ENCODE measurements around the gene RANBP1. TPM values are rescaled to one million over a fixed set of nuclear protein-coding genes. Genes with fewer than 3 reads are reported as not detected.
A peak's percentile ranks its signal among the peaks of the same experiment; 100 is the strongest.

The RANBP1 gene
- total RNA-seq, 2 experiments from 2014 or later, result 68.1 to 72.1 TPM

DNA sequence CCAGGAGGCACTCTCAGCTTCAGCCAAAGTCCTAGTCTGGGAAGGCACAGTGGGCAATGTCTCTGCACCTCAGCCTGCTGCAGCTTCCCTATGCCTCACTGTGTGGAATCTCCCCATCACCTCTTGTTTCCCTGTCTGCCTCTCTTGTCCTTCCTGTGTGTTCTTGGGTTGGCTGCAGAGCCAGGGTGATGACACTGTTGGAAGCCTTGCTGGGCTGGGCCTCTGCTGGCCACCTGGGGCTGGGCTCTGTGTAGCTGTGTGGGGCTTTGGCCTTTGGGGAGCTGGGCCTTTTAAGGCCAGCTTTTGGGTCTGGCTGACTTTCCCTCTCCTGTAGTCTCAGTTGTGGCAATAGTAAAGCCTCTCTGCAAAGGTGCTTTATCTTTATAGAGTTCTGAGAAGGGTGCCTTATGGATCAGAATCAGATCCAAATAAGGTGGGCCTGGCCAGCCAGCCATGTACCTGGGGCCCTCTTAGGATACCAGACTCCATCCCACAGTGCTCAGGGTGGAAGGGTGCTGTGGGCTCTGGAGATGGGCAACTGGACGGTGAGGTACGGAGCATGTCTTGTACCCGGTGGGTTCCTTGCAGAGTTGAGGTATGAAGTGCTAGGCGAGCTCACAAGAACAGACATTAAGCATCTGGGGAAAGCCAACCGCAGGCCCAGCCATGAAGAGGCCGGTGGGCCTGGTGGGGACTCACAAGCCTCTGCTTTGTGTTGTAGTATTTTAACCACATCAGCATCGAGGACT is 10.3 kb upstream of the RANBP1 start:
- Mint-ChIP-seq H3K4me1 (ENCODE audit: low read depth) (peaks cover 29% of the 10 kb centered on the region), H3K9me3 (no peaks in the 10 kb centered on the region), H3K36me3 (ENCODE audit: low read depth) (peaks cover 51% of the 10 kb centered on the region), H3K27me3 (no peaks in the 10 kb centered on the region), H3K27ac (no peak overlapping the region), H3K4me3 (no peak overlapping the region)
- Histone ChIP-seq H3K4me1 (ENCODE audit: insufficient read depth, low read length) (peaks cover 10% of the 10 kb centered on the region), H3K4me3 (ENCODE audit: low read length) (no peak overlapping the region), H3K9me3 (ENCODE audit: control insufficient read depth in 1 of 2, insufficient read depth in 1 of 2, low read length in 2 of 2) (no peaks in the 10 kb centered on the region), H3K36me3 (ENCODE audit: insufficient read depth, low read length) (peaks cover 61% of the 10 kb centered on the region), H3K27ac (ENCODE audit: low read depth in 1 of 2, low read length in 2 of 2) (peak overlapping the region in 1 of 2 donors; percentile 31), H3K27me3 (ENCODE audit: control insufficient read depth in 1 of 2, insufficient read depth in 2 of 2, low read length in 2 of 2) (no peaks in the 10 kb centered on the region)
- TF ChIP-seq, protein P1, sequence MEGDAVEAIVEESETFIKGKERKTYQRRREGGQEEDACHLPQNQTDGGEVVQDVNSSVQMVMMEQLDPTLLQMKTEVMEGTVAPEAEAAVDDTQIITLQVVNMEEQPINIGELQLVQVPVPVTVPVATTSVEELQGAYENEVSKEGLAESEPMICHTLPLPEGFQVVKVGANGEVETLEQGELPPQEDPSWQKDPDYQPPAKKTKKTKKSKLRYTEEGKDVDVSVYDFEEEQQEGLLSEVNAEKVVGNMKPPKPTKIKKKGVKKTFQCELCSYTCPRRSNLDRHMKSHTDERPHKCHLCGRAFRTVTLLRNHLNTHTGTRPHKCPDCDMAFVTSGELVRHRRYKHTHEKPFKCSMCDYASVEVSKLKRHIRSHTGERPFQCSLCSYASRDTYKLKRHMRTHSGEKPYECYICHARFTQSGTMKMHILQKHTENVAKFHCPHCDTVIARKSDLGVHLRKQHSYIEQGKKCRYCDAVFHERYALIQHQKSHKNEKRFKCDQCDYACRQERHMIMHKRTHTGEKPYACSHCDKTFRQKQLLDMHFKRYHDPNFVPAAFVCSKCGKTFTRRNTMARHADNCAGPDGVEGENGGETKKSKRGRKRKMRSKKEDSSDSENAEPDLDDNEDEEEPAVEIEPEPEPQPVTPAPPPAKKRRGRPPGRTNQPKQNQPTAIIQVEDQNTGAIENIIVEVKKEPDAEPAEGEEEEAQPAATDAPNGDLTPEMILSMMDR (IDR thresholded peaks at IDR 0.05), result no peak
- ChIA-PET CTCF (no interaction called here), POLR2A (interaction anchor here (0.6 to 1.3 kb wide), 2 partner anchors 11 to 66 kb away, joined by 3 read pairs; partner anchors contain the start of gene RANBP1)
- DNase-seq (no peak), ATAC-seq (ENCODE audit: poor library complexity) (no peak)
- intact Hi-C loops (cut with DNase I, micrococcal nuclease), result loop anchor here in 1 of 2 experiments (10.0 kb wide), 1 partner anchor 811 kb away; the partner anchor contains the start of gene CLTCL1

DNA sequence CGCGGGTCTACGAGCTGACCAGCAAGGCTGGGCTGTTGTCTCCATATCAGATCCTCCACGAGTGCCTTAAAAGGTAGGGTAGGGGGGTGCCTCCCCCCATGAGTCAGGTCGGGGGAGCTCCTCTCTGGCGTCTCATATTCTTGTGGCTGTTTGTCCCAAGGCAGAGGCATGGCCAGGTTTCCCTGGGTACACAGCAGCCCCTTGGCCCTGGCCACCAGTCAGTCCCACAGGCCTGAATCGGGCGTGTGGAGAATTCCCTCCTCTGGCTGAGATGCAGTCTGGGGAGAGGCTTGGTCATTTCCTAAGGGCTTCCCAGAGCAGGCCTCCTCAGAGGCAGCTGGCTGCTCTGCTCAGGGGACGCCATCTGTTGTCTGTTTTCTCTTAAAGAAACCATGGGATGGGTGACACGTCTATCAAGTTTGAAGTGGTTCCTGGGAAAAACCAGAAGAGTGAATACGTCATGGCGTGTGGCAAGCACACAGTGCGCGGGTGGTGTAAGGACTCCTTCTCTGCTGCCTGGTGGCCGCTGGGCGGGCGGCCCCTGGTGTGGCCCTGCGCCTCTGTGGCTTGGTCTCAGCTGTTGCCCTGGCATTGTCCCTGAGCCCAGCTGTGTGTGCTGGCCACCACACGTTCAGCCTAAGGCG is 9.6 kb upstream of the RANBP1 start:
- H3K4me1 ChIP-seq (ENCODE audit: insufficient read depth, low read length), result peaks cover 8% of the 10 kb centered on the region
- ChIA-PET CTCF (no interaction called here), POLR2A (interaction anchor here (0.6 to 1.3 kb wide), 2 partner anchors 10 to 67 kb away, joined by 3 read pairs; partner anchors contain the start of gene RANBP1)
- no peak for ATAC-seq (ENCODE audit: poor library complexity)
- TF ChIP-seq, protein P1 (IDR thresholded peaks at IDR 0.05), result no peak
- H3K36me3 ChIP-seq (ENCODE audit: insufficient read depth, low read length), result peaks cover 68% of the 10 kb centered on the region
- no peaks in the 10 kb centered on the region for H3K27me3 ChIP-seq (ENCODE audit: control insufficient read depth in 1 of 2, insufficient read depth in 2 of 2, low read length in 2 of 2)
- H3K27me3 Mint-ChIP-seq, result no peaks in the 10 kb centered on the region
- H3K27ac ChIP-seq (ENCODE audit: low read depth in 1 of 2, low read length in 2 of 2), result no peak overlapping the region
- no peak for DNase-seq
- no peak overlapping the region for H3K4me3 ChIP-seq (ENCODE audit: low read length)
- intact Hi-C loops (cut with DNase I, micrococcal nuclease), result loop anchor here in 1 of 2 experiments (10.0 kb wide), 1 partner anchor 812 kb away; the partner anchor contains the start of gene CLTCL1
- peaks cover 22% of the 10 kb centered on the region for H3K4me1 Mint-ChIP-seq (ENCODE audit: low read depth)
- H3K36me3 Mint-ChIP-seq (ENCODE audit: low read depth), result peaks cover 55% of the 10 kb centered on the region
- no peak overlapping the region for H3K27ac Mint-ChIP-seq
- H3K9me3 Mint-ChIP-seq, result no peaks in the 10 kb centered on the region
- H3K4me3 Mint-ChIP-seq, result no peak overlapping the region
- H3K9me3 ChIP-seq (ENCODE audit: control insufficient read depth in 1 of 2, insufficient read depth in 1 of 2, low read length in 2 of 2), result no peaks in the 10 kb centered on the region

GRCh38 chr22:20106849-20107237 is 9.1 kb upstream of the RANBP1 start:
- CTCF ChIA-PET, result no interaction called here
- POLR2A ChIA-PET, result no interaction called here
- H3K27ac Mint-ChIP-seq, result no peak overlapping the region
- ATAC-seq (ENCODE audit: poor library complexity) (no peak), DNase-seq (no peak)
- Histone ChIP-seq H3K9me3 (ENCODE audit: control insufficient read depth in 1 of 2, insufficient read depth in 1 of 2, low read length in 2 of 2) (no peaks in the 10 kb centered on the region), H3K27me3 (ENCODE audit: control insufficient read depth in 1 of 2, insufficient read depth in 2 of 2, low read length in 2 of 2) (no peaks in the 10 kb centered on the region), H3K4me3 (ENCODE audit: low read length) (no peak overlapping the region), H3K36me3 (ENCODE audit: insufficient read depth, low read length) (peaks cover 69% of the 10 kb centered on the region), H3K4me1 (ENCODE audit: insufficient read depth, low read length) (peaks cover 9% of the 10 kb centered on the region), H3K27ac (ENCODE audit: low read depth in 1 of 2, low read length in 2 of 2) (no peak overlapping the region)
- H3K27me3 Mint-ChIP-seq, result no peaks in the 10 kb centered on the region
- intact Hi-C loops (cut with DNase I, micrococcal nuclease), result loop anchor here in 1 of 2 experiments (10.0 kb wide), 1 partner anchor 812 kb away; the partner anchor contains the start of gene CLTCL1
- peaks cover 17% of the 10 kb centered on the region for H3K4me1 Mint-ChIP-seq (ENCODE audit: low read depth)
- TF ChIP-seq, protein P1 (IDR thresholded peaks at IDR 0.05), result no peak
- H3K9me3 Mint-ChIP-seq, result no peaks in the 10 kb centered on the region
- peaks cover 59% of the 10 kb centered on the region for H3K36me3 Mint-ChIP-seq (ENCODE audit: low read depth)
- no peak overlapping the region for H3K4me3 Mint-ChIP-seq
